ENCODE data around the gene TEAD3.

- TF ChIP-seq CTCF (conservative IDR thresholded peaks at IDR 0.05; ENCODE audit: low read depth, low read length) (no peak), USF2 (IDR thresholded peaks at IDR 0.05; ENCODE audit: low read depth, low read length) (no peak), MAFK (IDR thresholded peaks at IDR 0.05; ENCODE audit: low read depth, low read length) (no peak), MAZ (IDR thresholded peaks at IDR 0.05; ENCODE audit: borderline replicate concordance, low read depth, low read length) (no peak), MXI1 (IDR thresholded peaks at IDR 0.05; ENCODE audit: borderline replicate concordance, low read depth, low read length) (no peak), CEBPB (IDR thresholded peaks at IDR 0.05; ENCODE audit: low read depth, low read length) (no peak), POLR2A (IDR thresholded peaks at IDR 0.05; ENCODE audit: low read depth, low read length) (no peak), FOS (IDR thresholded peaks at IDR 0.05; ENCODE audit: low read depth, low read length) (no peak), RFX5 (IDR thresholded peaks at IDR 0.05; ENCODE audit: low read depth, low read length) (no peak), BHLHE40 (IDR thresholded peaks at IDR 0.05; ENCODE audit: low read depth, low read length) (no peak)
Observed at GRCh38 chr6:35435074-35435837, 61.6 kb downstream of the TEAD3 start.
